Adrenal gland (tissue), 5 donors: ENCODE measurements around the gene VARS1.

ENCODE experiments used
- POLR2A ChIP-seq, 2 donors: fragments of 450-650 bp; IDR thresholded peaks; one replicate each; pipeline ENCODE4 v1.6.1; 2017; ENCODE audit warnings: antibody characterized with exemption in 2 of 2, mild to moderate bottlenecking in 2 of 2, moderate library complexity in 1 of 2
- TF ChIP-seq, protein P1 (sequence below), 6 experiments: fragments of 450-650 bp in 4 of 6; fragments of 200-600 bp in 2 of 6; sonication (generic) in 1 of 6; IDR thresholded peaks; 1 replicate in 5 of 6; 2 replicates in 1 of 6; pipeline versions ENCODE4 v1.5.1 to v1.8.0; 2016 to 2021; ENCODE audit warnings: antibody characterized with exemption in 6 of 6, mild to moderate bottlenecking in 2 of 6, moderate library complexity in 1 of 6
- donor health status: DM: no; HTN: no; CAD: no.

DNA sequence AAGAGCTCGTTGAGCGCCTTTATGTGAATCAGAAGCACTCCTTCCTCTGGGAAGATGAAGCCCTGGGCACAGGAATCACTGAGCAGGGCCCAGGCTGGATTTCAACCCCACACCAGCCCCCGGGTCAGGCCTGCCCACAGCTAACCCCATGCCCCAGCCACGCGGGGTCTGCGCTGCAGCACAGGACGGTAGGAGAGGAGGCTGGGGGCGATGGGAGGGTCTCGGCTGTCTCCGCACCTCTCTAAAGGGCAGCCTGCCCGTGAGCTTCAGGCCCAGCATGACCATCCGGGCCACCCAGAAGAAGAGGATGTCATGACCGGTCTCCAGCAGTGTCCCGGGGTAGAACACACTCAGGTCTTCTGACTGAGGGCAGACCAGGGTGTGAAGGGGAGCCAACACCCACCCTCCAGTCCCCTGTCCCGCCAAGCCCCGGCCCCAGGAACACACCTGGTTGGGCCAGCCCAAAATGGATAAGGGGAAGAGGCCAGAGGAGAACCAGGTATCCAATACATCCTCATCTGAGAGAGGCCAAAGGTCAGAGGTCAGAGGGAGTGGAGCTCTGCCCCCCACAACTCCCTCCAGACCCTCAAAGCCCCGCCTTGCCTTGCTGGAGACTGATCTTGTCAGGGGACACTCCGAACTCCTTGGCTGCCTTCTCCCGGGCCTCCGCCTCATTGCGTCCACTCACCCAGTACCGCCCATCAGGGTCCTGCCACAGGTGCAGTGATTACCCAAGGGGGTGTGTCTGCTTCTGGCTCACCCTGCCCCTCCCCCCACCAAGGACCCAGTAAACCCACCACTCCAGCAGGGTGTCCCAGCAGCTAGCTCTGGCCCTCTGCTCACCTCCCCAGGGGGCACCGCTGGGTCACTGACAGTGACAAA is 14.1 kb downstream of the VARS1 start:
- TF ChIP-seq POLR2A (IDR thresholded peaks at IDR 0.05) = no peak
- TF ChIP-seq, protein P1, sequence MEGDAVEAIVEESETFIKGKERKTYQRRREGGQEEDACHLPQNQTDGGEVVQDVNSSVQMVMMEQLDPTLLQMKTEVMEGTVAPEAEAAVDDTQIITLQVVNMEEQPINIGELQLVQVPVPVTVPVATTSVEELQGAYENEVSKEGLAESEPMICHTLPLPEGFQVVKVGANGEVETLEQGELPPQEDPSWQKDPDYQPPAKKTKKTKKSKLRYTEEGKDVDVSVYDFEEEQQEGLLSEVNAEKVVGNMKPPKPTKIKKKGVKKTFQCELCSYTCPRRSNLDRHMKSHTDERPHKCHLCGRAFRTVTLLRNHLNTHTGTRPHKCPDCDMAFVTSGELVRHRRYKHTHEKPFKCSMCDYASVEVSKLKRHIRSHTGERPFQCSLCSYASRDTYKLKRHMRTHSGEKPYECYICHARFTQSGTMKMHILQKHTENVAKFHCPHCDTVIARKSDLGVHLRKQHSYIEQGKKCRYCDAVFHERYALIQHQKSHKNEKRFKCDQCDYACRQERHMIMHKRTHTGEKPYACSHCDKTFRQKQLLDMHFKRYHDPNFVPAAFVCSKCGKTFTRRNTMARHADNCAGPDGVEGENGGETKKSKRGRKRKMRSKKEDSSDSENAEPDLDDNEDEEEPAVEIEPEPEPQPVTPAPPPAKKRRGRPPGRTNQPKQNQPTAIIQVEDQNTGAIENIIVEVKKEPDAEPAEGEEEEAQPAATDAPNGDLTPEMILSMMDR (IDR thresholded peaks at IDR 0.05) = no peak
